G401.6 (cell line): Measurements from ENCODE around the gene ABLIM2.
"Not testable (repeated sequence)": the region's sequence is repeated elsewhere in the genome, so short reads cannot be mapped to it uniquely, and the experiment has no call there.

Experiments
- FAIRE-seq: peaks from 2 replicates; lab custom pipeline; 2012; peaks lifted over from hg19 to GRCh38; lab: Jason Lieb, UNC

ABLIM2 gene

GRCh38 chr4:7924570-7924969 is 234.0 kb downstream of the ABLIM2 start:
- no peak for FAIRE-seq

GRCh38 chr4:7924163-7924562 is 234.4 kb downstream of the ABLIM2 start:
- no peak for FAIRE-seq

GRCh38 chr4:7922466-7922865 is 236.1 kb downstream of the ABLIM2 start:
- FAIRE-seq = no peak

GRCh38 chr4:7918981-7919380 is 239.6 kb downstream of the ABLIM2 start:
- no peak for FAIRE-seq

GRCh38 chr4:7918187-7918586 is 240.4 kb downstream of the ABLIM2 start:
- not testable (repeated sequence) for FAIRE-seq

- FAIRE-seq = no peak
Measured at GRCh38 chr4:7917669-7918068, 240.9 kb downstream of the ABLIM2 start.

- no peak for FAIRE-seq
Measured at GRCh38 chr4:7915875-7916242, 242.8 kb downstream of the ABLIM2 start.
